GM12891 (cell line): ENCODE results near the gene SURF4.

Experiments
- POLR2A ChIP-seq: IDR thresholded peaks from 2 replicates; pipeline ENCODE4 v1.6.1; 2011; ENCODE audit warnings: low read depth, low read length, control low read depth
- POLR2AphosphoS5 ChIP-seq: IDR thresholded peaks from 2 replicates; pipeline ENCODE4 v1.6.1; 2011; ENCODE audit warnings: low read depth, low read length, control low read depth
- POU2F2 ChIP-seq: IDR thresholded peaks from 2 replicates; pipeline ENCODE4 v1.6.1; 2011; ENCODE audit warnings: low read depth, mild to moderate bottlenecking, control low read depth, low read length, moderate library complexity
- SPI1 ChIP-seq: IDR thresholded peaks from 2 replicates; pipeline ENCODE4 v1.6.1; 2011; ENCODE audit warnings: low read depth, low read length, control low read depth
- TAF1 ChIP-seq: IDR thresholded peaks from 2 replicates; pipeline ENCODE4 v1.6.1; 2011; ENCODE audit warnings: low read depth, low read length, control low read depth

DNA sequence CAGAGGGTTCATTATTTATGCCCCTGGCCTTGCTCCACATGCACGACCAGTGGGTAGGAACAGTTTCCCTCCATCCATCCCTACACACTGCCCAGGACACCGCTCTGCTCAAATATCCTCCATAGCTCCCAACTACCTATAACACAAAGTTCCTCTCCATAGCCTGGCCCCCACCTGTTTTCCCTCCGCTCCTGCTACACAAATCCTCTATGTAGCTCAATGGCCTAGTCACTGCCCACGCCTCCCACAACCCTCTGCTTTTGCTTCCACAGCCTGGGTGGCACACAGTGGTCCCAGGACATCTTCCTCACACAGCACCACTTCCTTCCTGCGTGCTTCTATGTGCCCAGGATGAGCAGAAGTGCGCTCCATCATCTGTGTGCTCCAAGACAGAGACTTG is 21.5 kb upstream of the SURF4 start:
- no peak for TF ChIP-seq TAF1
- TF ChIP-seq POLR2A, result no peak
- no peak for TF ChIP-seq POLR2AphosphoS5
- no peak for TF ChIP-seq SPI1
- TF ChIP-seq POU2F2, result no peak
